NCI-H146 treated with DMSO at 0.1 percent for 48 hours (cell line): ENCODE data around the gene CGN.

Source experiments
- DNase-seq: peaks from one replicate; lab custom pipeline; 2025; ENCODE audit not compliant: unreplicated experiment; lab: John Stamatoyannopoulos, UW

Gene CGN

GRCh38 chr1:151523326-151523725 is 12.1 kb downstream of the CGN start:
- no peak for DNase-seq

DNA sequence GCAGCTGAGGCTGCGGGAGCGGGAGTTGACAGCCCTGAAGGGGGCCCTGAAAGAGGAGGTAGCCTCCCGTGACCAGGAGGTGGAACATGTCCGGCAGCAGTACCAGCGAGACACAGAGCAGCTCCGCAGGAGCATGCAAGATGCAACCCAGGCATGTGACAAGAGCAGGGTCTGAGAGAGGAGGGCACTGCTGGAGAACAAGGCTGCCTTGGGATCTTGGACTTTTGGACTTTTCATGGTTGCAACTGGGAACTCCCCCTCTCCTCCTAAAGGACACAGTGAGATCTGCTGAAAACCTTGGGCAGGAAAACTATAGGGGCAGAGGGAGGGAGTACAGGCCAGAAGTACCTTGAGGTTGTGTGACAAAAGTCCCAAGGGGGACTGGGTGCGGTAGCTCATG is 13.5 kb downstream of the CGN start:
- no peak for DNase-seq

DNA sequence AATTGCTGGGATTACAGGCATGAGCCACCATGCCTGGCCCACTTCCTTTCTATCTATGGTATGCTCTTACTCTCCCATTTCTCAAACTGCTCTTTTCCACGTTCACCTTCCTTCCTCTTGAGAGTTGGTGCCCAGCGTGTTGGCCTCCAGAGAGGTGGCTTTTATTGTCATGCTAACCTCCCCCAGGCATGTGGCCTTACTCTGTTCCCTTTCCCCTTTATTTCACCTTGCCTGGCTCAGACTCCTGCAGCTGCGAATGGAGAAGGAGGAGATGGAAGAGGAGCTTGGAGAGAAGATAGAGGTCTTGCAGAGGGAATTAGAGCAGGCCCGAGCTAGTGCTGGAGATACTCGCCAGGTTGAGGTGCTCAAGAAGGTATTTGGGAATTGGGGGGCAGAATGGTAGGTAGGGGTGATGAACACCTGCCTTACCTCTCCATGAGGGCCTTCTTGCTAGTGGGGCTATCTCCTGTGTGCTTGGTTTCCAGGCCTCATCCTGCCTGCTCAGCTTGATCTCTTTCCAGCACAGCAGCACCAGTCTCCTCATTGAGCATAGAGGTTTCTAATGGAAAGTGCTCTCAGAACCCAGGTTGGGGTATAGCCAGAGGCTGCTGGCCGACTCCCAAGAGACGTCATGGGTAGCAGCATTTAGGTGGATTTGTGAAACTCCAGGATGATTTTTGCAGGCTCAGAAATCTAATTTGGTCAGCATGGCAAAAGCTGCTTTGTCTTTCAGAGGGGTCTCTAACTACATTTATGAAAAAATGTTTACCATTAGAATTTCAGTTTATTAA is 15.7 kb downstream of the CGN start:
- no peak for DNase-seq

DNA sequence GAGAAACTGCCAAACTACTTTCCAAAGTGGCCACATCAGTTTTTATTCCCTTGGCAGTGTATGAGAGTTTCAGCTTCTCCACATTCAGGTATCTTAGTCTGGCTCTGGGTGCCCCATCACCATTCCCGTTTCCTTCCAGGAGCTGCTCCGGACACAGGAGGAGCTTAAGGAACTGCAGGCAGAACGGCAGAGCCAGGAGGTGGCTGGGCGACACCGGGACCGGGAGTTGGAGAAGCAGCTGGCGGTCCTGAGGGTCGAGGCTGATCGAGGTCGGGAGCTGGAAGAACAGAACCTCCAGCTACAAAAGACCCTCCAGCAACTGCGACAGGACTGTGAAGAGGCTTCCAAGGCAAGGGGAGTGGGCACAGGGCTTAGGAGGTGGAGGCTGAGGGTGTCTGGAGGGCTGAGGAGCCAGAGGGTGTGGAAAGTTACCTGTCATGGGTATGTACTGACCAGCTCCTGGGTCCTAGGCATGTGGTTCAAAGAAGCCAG is 18.1 kb downstream of the CGN start:
- DNase-seq: no peak

- DNase-seq: no peak
These were observed 18.6 kb downstream of the CGN start for GRCh38 chr1:151529781-151530180.

GRCh38 chr1:151530461-151530860 is 19.3 kb downstream of the CGN start:
- DNase-seq: no peak

DNA sequence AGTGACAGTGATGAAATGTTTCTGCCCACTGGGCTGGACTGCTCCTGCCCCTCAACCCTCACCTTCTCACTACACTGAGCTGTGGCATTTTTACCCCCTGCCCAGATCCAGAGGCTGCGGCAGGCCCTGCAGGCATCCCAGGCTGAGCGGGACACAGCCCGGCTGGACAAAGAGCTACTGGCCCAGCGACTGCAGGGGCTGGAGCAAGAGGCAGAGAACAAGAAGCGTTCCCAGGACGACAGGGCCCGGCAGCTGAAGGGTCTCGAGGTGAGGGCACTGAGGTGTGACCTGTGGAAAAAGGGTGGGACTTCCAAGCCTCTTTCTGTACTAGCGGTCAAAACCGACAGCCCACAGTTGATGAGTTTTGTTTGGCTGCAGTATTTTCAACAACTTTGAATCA is 22.7 kb downstream of the CGN start:
- no peak for DNase-seq

DNA sequence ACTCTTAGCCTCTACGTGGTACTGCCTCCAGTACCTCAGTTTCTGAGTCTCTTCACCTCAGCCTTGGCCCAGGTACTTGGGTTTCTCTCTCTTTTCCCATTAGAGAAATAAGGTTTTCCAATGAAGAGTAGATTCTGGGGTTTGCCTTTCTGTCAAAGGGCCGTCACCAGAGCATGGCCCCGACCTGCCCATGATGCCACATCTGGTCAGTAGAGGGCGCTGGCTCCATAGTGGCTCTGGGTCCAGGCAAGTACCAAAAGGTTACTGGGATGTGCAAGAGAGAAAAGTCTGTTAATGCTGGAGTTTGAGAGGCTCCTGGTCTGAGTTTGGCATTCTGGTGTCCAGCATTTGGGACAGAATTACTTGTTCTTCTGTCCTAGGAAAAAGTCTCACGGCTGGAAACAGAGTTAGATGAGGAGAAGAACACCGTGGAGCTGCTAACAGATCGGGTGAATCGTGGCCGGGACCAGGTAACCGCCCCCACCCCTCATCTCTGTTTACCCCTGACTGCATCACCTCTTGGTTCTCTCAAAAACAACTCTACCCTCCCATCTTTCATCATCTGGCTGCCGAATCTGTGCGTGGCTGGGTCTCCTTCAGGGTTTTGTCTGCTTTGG is 23.6 kb downstream of the CGN start:
- DNase-seq: peak; percentile 35

- DNase-seq: no peak
These were observed 24.4 kb downstream of the CGN start for GRCh38 chr1:151535326-151536271.

- DNase-seq: no peak
These were observed 25.3 kb downstream of the CGN start for GRCh38 chr1:151536499-151536898.

DNA sequence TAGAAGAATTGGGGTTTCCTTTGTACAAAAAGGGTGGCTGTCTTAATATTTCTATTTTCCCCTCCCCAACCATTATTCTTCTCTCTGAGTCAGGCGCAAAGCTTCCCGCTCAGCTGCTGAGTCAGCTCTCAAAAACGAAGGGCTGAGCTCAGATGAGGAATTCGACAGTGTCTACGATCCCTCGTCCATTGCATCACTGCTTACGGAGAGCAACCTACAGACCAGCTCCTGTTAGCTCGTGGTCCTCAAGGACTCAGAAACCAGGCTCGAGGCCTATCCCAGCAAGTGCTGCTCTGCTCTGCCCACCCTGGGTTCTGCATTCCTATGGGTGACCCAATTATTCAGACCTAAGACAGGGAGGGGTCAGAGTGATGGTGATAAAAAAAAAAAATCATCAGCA is 25.9 kb downstream of the CGN start:
- no peak for DNase-seq

DNA sequence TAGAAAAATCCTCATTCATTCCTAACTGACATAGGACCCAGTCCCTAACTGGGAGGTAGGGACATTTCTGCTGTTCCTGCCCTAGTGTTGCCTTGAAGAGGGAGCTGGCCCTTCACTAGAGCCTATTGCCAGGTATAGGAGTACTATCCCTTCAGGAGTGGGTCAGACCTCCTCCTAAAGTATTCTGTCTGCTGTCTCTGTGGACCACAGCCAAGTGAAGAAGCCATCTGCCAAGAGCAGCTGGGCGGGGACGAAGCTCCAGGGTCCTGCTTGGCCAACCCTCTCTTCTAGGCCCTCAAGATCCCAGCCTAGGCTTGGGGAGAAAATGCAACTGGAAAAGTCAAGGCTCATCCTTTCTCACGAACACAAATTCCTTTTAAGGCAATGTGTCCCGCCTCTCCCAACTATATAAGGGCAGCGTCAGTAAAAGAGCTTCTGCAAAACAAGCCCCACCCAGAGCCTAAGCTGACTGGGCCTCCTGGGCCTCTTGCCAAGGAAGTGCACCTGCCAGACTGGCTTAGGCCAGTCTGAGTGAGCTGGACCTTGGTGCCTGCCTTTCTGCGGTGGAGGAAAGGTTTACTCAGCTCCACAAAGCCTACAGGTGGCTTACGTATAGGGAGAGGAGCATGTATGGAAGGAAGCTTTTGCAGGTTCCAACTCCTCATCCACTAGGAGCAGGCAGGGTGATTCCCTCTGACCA is 28.3 kb downstream of the CGN start:
- peak; percentile 93 for DNase-seq

- peak; percentile 89 for DNase-seq
These were observed 29.1 kb downstream of the CGN start, which contains the start of gene TUFT1 for GRCh38 chr1:151540021-151540981. TSS of gene TUFT1 (plus strand) at chr1:151540309. CDS start at chr1:151540367, 58 bp downstream.

- DNase-seq: peak; percentile 32
These were observed 29.8 kb downstream of the CGN start for GRCh38 chr1:151540982-151541377.

DNA sequence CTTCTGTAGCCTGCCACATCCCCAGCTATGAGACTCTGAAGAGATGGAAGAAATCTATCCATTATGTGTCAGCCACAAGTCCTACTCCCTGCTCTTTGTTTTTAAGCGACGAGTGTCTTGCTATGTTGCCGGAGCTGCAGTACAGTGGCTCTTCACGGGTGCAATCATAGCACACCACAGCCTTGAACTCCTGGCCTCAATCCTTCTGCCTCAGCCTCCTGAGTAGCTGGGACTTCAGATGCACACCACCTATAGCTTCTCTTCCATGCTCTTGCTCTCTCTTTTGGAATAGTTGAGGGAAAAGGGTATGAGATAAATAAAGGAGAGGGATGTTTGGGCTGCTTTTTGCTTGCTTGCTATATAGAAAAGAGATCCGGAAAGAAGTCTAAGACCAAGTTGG is 30.6 kb downstream of the CGN start:
- DNase-seq: no peak

GRCh38 chr1:151542710-151543129 is 31.5 kb downstream of the CGN start:
- DNase-seq: peak; percentile 10

- no peak for DNase-seq
These were observed 34.4 kb downstream of the CGN start for GRCh38 chr1:151545542-151545941.

GRCh38 chr1:151546011-151546925 is 35.1 kb downstream of the CGN start:
- DNase-seq: no peak
